Measurements from ENCODE around the gene SVOP.
"Not testable (repeated sequence)": the region's sequence is repeated elsewhere in the genome, so short reads cannot be mapped to it uniquely, and the experiment has no call there.

SVOP gene

GRCh38 chr12:109033239-109034196, 12.7 kb upstream of the SVOP start:
- no peak for DNase-seq (ENCODE audit: low read depth)

GRCh38 chr12:109029411-109029810, 8.5 kb upstream of the SVOP start:
- DNase-seq (ENCODE audit: low read depth): no peak

GRCh38 chr12:109028624-109029023, 7.8 kb upstream of the SVOP start:
- not testable (repeated sequence) for DNase-seq (ENCODE audit: low read depth)

- no peak for DNase-seq (ENCODE audit: low read depth)
These were observed 6.9 kb upstream of the SVOP start for GRCh38 chr12:109027767-109028166.

- DNase-seq (ENCODE audit: low read depth): no peak
These were observed 597 bp downstream of the SVOP start for GRCh38 chr12:109020146-109020795.

- DNase-seq (ENCODE audit: low read depth): no peak
These were observed 2.6 kb downstream of the SVOP start for GRCh38 chr12:109018296-109018695.

GRCh38 chr12:109016978-109017377, 3.9 kb downstream of the SVOP start:
- DNase-seq (ENCODE audit: low read depth): no peak

GRCh38 chr12:109016016-109016415, 4.9 kb downstream of the SVOP start:
- no peak for DNase-seq (ENCODE audit: low read depth)

GRCh38 chr12:109014984-109015765, 5.7 kb downstream of the SVOP start:
- DNase-seq (ENCODE audit: low read depth): no peak

- no peak for DNase-seq (ENCODE audit: low read depth)
These were observed 10.6 kb downstream of the SVOP start for GRCh38 chr12:109010259-109010658.

- no peak for DNase-seq (ENCODE audit: low read depth)
These were observed 11.1 kb downstream of the SVOP start for GRCh38 chr12:109009766-109010165.

GRCh38 chr12:109004017-109004416, 16.9 kb downstream of the SVOP start:
- no peak for DNase-seq (ENCODE audit: low read depth)

- no peak for DNase-seq (ENCODE audit: low read depth)
These were observed 24.5 kb downstream of the SVOP start for GRCh38 chr12:108996320-108996719.

GRCh38 chr12:108995370-108995992, 25.4 kb downstream of the SVOP start:
- no peak for DNase-seq (ENCODE audit: low read depth)

- DNase-seq (ENCODE audit: low read depth): not testable (repeated sequence)
These were observed 30.8 kb downstream of the SVOP start for GRCh38 chr12:108990103-108990502.

GRCh38 chr12:108989376-108989775, 31.5 kb downstream of the SVOP start:
- no peak for DNase-seq (ENCODE audit: low read depth)

- no peak for DNase-seq (ENCODE audit: low read depth)
These were observed 35.1 kb downstream of the SVOP start for GRCh38 chr12:108985750-108986149.

- no peak for DNase-seq (ENCODE audit: low read depth)
These were observed 37.6 kb downstream of the SVOP start for GRCh38 chr12:108983227-108983626.

- DNase-seq (ENCODE audit: low read depth): no peak
These were observed 38.1 kb downstream of the SVOP start for GRCh38 chr12:108982621-108983219.

- no peak for DNase-seq (ENCODE audit: low read depth)
These were observed 39.0 kb downstream of the SVOP start for GRCh38 chr12:108981835-108982234.

- DNase-seq (ENCODE audit: low read depth): no peak
These were observed 39.8 kb downstream of the SVOP start for GRCh38 chr12:108980831-108981618.

All from activated T-helper 9 cell treated with anti-CD3 and anti-CD28 coated beads, Interleukin-2, amount 50 U/mL, for 16 hours (primary cell).